Measurements from ENCODE around the gene SLC25A21.

SLC25A21 gene

DNA sequence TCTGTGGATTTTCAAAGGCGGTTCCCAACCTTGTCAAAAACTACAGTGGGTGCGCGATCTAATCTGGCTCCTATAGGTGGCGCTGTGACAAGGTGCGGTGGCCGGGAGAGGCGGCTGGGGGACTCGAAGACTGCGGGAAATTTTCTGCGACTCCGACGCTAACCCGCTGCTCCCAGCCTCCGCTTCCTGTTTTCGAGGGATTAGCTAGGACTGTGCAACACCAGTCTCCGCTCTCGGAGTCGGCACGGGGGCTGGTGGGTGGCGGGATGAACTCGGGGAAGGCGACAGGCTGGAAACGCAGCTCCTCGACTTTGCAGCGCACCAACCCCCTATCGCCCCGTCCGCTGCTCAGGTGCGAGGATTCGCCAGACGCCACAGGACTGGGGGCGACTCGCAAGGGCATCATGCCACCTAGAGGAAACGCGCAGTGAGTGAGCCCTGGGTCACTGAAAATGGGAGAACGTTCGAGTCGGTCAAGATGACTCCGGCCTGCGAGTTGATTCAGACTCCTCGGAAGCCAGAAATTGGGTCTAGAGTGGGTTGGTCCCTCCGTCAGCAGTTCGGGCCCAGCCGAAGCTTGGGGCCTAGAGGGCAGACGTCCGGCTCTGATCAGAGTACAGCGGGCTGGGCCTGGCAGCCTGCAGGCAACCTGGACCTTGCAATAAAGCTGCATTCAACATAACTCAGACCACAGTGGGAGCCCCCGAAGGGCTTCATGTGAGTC lies 516.3 kb downstream of the SLC25A21 start:
- H3K4me3 ChIP-seq (ENCODE audit: low read length), result peak overlapping the region; percentile 39
- DNase-seq (ENCODE audit: low read depth, low spot score), result peak; percentile 46

DNA sequence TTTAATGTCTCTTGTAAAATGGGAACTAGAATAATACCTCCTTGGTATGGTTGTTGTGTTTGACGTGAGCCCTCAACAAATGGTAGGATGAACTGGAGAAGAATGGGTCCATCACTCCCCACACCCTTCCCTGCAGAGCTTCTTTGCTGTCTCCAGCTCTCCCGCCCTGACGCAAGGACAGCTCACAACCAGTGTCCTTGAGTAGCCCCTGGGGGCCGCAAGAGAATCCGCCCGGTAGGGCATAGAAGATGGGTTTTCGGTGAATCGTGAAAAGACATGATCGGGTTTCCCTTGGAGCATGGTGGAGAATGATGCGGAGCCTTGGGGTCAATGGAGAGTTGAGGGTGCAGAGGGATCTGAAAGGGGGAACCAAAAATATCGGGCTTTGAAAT lies 516.8 kb downstream of the SLC25A21 start:
- no peak for DNase-seq (ENCODE audit: low read depth, low spot score)
- peak overlapping the region; percentile 39 for H3K4me3 ChIP-seq (ENCODE audit: low read length)

DNA sequence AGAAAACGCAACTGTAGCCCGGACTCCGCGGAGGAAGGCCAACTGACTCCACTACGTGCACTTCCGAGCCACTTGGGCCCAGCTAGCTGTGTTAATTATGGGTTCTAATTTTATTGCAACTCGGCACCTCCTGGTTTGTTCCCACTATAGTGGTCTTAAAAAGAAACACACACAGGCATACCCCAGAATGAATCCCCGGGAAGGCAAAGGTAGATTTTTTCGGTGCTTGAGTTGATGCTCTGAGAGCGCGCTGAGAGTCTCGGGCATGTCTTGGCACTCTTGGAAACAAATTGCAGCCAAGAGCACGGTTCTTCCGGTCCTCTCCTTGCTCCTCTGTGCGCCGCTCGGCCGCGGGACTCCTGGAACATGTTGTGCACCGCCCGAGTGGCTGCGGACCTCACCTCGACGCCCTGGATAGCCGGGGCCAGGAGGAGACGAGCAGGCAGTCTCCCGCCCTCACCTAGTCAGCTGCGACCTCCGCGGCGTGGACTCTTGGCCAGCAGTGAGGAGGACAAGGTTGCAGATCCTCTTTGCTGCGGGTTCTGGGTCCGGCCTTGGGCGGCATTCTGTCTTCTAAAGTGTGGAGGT lies 517.5 kb downstream of the SLC25A21 start:
- DNase-seq (ENCODE audit: low read depth, low spot score), result no peak
- no peak overlapping the region for H3K4me3 ChIP-seq (ENCODE audit: low read length)

DNA sequence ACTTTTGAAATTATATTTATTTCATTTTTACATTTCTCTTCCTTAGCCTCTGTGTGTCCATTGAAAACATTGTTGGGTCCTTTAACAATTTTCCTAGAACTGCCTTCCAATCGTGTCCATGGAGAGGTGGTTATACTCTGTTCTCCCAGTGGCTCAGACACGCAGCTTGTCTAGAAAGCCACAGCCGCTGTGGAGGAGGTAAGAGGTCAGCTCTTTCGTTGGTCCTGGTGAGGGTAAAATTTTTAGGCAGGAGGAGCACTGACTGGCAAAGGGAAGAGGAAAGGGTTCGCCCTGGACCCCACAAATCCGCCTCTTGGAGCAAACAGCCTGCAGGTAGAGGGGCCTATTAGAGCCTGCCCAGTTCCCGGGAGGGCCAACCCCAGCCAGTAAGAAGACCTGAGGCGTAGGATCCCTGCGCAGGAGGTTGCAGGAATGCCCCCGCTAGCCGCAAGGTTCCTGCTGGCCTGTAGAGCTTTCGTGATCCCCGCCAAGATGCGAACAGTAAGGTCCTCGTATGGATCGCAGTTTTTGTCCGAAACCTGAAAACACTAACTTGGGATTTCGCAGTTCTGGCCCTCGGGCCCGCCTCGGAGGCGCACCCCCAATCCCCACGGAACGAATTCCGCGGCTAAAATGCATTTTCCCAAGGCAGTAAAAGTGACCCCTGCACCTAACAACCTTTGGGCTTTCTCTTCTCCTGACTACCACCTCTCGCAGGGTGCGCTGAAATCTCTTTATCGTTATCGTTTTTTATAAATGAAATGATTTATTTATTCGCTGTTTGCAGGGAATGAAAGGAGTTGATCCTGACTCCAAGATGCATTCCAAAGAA lies 518.2 kb downstream of the SLC25A21 start:
- no peak for DNase-seq (ENCODE audit: low read depth, low spot score)
- H3K4me3 ChIP-seq (ENCODE audit: low read length), result no peak overlapping the region

DNA sequence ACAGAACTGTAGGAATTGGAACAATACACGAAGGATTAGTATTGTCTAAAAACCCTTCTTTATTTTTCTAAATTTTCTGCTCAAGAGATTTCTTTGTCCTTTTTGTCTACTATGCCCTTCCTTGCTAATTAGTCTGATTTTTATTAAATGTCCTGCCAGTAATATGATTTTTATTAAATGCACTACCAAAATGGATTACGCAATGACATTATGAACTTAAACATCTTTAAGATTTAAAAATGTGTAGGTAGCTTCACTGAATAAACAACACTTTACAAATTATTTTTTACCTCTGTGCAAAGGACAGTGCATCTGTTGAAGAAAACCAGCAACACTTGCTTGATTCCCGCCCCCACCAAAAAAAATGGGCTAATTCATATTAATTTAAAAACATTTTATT lies 519.0 kb downstream of the SLC25A21 start:
- H3K4me3 ChIP-seq (ENCODE audit: low read length), result no peak overlapping the region
- DNase-seq (ENCODE audit: low read depth, low spot score), result no peak

DNA sequence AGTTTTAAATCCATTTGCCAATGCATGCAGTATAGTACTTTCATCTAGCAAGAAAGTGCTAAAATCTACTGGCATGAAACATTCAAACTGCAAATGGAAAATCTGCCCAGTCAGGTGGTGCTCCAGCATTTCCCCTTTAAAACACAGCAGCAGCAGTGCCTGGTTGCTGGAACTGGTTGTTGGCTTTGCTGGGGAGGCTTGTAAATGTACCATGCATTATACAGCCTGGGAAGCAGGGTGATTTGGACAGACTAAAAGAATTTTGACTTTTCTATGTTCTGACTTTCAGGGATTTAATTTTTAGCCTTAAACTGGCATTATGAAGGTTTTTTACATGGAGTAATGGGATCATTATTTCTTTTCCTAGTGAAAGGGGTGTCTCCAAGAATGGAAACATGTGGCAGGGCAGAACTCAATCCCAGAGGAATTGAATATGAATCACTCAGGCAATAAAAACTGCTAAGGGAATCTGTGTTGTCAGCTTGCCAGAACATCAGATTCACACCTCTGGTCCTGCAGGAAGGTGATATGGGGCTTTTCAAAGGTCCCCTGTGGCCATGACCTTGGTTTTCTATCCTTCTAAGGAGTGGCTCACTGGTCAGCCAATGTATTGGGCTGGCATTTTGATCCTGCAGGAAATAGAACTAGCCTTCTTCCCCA lies 519.7 kb downstream of the SLC25A21 start:
- DNase-seq (ENCODE audit: low read depth, low spot score), result no peak
- H3K4me3 ChIP-seq (ENCODE audit: low read length), result no peak overlapping the region

DNA sequence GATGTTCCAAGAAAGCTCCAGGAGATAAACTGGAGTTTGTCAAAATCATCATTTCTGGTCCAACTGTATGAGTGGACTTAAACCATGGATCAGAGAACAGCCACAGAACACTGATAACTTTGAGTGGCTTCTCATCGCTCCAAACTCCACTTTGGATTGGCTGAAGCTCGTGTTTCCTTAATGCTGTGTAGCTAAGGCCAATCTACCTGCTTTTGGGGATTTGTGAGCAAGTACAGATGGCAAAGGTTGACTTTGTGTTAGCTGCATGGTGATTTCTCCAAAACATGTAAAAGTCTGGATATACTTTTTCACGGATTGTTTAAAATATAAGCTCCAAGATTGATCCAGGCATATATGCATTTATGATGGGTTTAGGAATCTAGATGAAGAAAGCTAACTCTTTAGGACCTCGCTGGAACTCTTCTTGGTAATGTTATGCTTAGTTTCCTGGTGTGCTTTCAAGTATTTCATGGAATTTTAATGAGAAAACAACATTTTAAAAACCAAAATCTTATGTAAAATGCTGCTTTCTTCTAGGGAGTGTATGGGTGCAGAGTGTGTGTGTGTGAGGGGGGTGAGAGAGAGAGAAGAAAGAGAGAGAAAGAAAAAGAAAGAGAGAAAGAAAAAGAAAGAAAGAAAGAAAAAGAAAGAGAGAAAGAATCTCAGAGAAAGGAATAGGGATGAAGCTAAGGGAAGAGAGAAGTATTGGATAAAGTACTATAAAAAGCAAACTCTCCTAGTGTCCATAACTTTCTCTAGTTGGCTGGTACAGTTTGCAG lies 522.3 kb downstream of the SLC25A21 start:
- no peak overlapping the region for H3K4me3 ChIP-seq (ENCODE audit: low read length)
- no peak for DNase-seq (ENCODE audit: low read depth, low spot score)

DNA sequence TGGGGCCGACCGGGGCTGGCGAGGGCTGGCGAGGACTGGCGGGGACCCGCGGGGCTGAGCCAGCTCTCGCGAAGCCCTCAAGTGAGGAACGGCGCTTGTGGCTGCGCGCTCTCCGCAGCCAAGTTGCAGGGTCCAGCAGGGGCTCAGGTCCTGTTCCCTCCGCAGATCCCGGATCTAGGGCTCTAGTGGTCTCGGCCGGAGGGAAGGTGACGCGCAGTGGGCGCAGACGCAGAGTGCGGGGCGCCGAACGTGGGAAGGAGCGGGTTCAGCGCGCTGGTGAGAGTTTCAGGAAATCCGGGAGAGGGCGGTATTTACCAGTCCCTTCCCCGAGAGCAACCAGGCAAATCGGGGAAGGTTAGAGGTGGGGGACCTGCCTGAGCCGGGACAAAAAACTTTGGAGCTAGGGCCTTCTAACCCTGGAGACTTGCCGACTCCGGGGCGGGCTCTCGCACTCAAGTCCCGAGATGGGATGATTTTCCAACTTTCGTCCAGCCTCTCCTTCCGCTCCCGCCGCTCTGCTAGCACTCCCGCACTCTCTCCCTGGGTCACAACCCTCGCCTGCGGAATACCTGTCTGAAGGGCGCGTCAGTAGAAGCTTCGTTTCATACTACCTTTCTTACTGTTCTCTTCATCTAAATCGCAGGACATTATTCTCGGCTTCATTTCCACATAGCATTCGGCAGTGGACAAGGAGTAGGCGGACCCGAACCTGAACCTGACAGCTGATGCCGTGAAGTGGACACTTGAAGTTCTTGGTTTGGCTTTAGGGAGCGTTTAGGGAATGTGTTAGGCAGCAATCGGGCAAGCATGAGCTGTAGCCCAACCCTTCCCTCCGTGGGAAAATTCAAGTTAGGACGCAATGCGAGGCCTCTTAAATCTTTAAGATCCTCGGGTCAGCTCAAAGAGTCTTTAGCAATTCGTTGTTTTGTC lies 524.3 kb downstream of the SLC25A21 start:
- H3K4me3 ChIP-seq (ENCODE audit: low read length), result peak overlapping the region; percentile 39
- no peak for DNase-seq (ENCODE audit: low read depth, low spot score)

DNA sequence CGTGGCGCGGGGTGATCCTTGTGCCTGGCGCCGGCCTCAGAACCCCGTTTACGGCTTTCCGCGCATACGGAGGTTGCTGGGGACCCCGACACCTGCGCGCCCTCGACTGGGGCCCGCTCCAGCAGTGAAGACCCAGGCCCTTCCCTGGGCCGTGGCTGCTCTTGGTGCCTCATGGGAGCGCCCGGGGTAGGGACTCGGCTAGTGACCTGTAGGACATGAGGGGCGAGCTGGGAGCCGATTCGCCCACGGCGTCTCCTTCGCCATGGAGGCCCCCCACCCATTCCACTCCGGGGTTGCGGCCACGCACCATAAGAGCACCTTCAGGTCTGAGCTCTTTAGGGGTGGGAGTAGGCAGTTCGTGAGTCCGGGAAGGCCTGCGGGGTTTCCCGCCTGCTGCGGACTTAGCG lies 525.0 kb downstream of the SLC25A21 start:
- no peak for DNase-seq (ENCODE audit: low read depth, low spot score)
- H3K4me3 ChIP-seq (ENCODE audit: low read length), result peak overlapping the region; percentile 39

DNA sequence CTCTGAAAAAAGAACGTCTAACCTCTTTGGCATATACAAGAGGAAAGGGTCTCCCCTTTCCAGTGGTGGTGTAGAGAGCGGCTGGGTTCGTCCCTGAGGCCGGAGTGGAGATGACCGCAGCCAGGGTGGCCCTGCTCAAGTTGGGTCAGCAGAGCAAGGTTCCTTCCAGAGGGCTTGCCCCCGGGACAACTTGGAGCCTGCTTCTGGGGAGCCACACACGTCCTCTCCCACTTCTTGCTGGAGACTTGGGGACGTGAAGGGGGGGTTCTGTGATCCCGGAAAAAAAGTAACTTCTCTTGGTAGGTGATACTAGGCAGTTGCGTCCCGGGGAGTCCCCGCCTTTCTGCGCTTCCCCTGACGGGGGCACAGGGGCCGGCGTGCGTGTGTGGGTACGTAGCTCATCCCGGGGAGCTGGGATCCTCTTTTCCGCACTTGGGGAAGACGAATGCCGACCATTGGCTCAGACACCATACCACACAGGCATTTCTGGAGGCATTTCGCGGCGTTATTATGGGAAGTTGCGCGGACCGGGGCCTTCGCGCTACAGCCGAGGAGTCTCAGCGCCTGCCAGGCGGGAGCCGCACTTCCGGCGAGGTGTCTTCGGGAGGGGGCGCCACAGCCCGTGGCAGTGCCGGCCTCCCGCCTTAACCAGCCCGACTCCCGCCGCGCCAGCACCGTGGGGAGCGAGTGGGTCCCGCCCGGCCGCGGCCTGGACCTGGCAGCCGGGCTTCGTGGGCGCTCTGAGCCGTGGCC lies 525.6 kb downstream of the SLC25A21 start:
- no peak overlapping the region for H3K4me3 ChIP-seq (ENCODE audit: low read length)
- DNase-seq (ENCODE audit: low read depth, low spot score), result no peak

DNA sequence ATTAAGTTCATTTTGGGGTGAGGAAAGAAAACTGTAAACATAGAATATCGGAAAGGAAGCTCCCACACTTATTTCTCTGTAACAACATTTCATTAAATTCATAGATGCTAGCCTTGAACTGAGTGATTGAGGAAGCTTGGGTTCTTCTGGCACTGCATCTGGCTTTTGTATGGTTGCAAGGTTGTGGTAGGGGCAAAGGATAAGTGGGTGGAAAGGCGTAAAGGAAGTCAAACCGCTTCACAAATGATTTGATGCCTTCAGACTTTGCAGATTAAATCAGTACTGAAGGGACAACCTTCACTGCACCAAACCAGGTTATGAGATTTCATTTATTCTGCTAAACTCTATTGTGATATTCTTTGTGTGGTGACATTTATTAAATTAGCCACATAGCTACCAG lies 538.8 kb downstream of the SLC25A21 start:
- DNase-seq (ENCODE audit: low read depth, low spot score), result peak; percentile 62
- no peak overlapping the region for H3K4me3 ChIP-seq (ENCODE audit: low read length)

All from Jurkat, Clone E6-1 (cell line).